AG04450 (cell line): ENCODE data around the gene ZNHIT1. TPM values are rescaled to one million over a fixed set of nuclear protein-coding genes. Genes with fewer than 3 reads are reported as not detected.

Experiments
- CTCF ChIA-PET: fragments of 300-600, 350-600 bp; formaldehyde crosslinking; extraction: SDS; loops from one replicate; lab custom pipeline; 2022; ENCODE audit warnings: antibody characterized with exemption, inconsistent platforms; lab: Charles Lee
- POLR2A ChIA-PET: fragments of 350-600 bp; formaldehyde crosslinking; extraction: SDS; loops from one replicate; lab custom pipeline; 2021; ENCODE audit warnings: antibody characterized with exemption, inconsistent platforms; lab: Yijun Ruan, JAX
- DNase-seq: peaks from one replicate; pipeline ENCODE4 v3.0.0-alpha.2; 2011; ENCODE audit warnings: low read depth, low spot score
- H3K27ac ChIP-seq: one replicate; pipeline ENCODE4 v1.5.1; 2012; ENCODE audit warnings: low read depth, low read length, control low read depth
- H3K27me3 ChIP-seq: one replicate; pipeline ENCODE4 v1.6.0; 2012; ENCODE audit warnings: low read length; ENCODE audit not compliant: control insufficient read depth, insufficient read depth
- H3K4me3 ChIP-seq: 2 replicates; pipeline ENCODE4 v1.5.1; 2011; ENCODE audit warnings: mild to moderate bottlenecking, low read depth, low read length, control low read depth
- H3K9me3 ChIP-seq: 2 replicates; pipeline ENCODE4 v1.5.1; 2012; ENCODE audit warnings: low read length; ENCODE audit not compliant: control insufficient read depth, insufficient read depth
- CTCF ChIP-seq: IDR thresholded peaks from 2 replicates; pipeline ENCODE4 v1.5.1; 2011; ENCODE audit warnings: low read depth, low read length, control low read depth, inconsistent platforms
- polyA plus RNA-seq: library from polyadenylated mRNA; depleted of rRNA; stranded (reverse); fragments of >200 nt; gene quantifications from 2 replicates; pipeline ENCODE4 v1.2.3, GENCODE V29; 2011

The ZNHIT1 gene
- polyA plus RNA-seq, 1 experiment = 36.0 TPM

GRCh38 chr7:101237206-101238067, 19.5 kb downstream of the ZNHIT1 start, which contains the start of gene CLDN15:
CLDN15 (minus strand) TSS chr7:101237802; CDS start chr7:101237581, 221 bp downstream.
- H3K27me3 ChIP-seq = no peaks in the 10 kb centered on the region
- H3K27ac ChIP-seq = peak within 1 kb of the TSS; percentile 31
- H3K9me3 ChIP-seq = no peaks in the 10 kb centered on the region
- no peak for DNase-seq
- CTCF ChIA-PET = interaction anchor here (1.1 kb wide), 1 partner anchor 93 kb away, joined by 3 read pairs; no protein-coding TSS in a partner anchor
- POLR2A ChIA-PET = no interaction called here
- H3K4me3 ChIP-seq = no peak within 1 kb of the TSS
- no peak for TF ChIP-seq CTCF

GRCh38 chr7:101238226-101239182, 20.5 kb downstream of the ZNHIT1 start:
- ChIA-PET POLR2A (interaction anchor here (0.6 kb wide), 1 partner anchor 112 kb away, joined by 3 read pairs; no protein-coding TSS in a partner anchor), CTCF (no interaction called here)

GRCh38 chr7:101239191-101239950, 21.4 kb downstream of the ZNHIT1 start:
- no peaks in the 10 kb centered on the region for H3K27me3 ChIP-seq
- ChIA-PET POLR2A (no interaction called here), CTCF (interaction anchor here (0.7 kb wide), 1 partner anchor 14 kb away, joined by 3 read pairs; no protein-coding TSS in a partner anchor)
- TF ChIP-seq CTCF = no peak
- H3K9me3 ChIP-seq = no peaks in the 10 kb centered on the region; the same call in 1 of the 2 replicates
- H3K4me3 ChIP-seq = no peak overlapping the region
- H3K27ac ChIP-seq = no peak overlapping the region
- DNase-seq = no peak

More at GRCh38 chr7:101238226-101239182, 20.5 kb downstream of the ZNHIT1 start:
- H3K9me3 ChIP-seq = no peaks in the 10 kb centered on the region
- H3K27me3 ChIP-seq = no peaks in the 10 kb centered on the region
- H3K27ac ChIP-seq = no peak overlapping the region
- no peak for TF ChIP-seq CTCF
- no peak for DNase-seq
- no peak overlapping the region for H3K4me3 ChIP-seq

GRCh38 chr7:101239951-101240220, 21.9 kb downstream of the ZNHIT1 start:
- ChIA-PET POLR2A (no interaction called here), CTCF (interaction anchor here (0.7 kb wide), 1 partner anchor 14 kb away, joined by 3 read pairs; no protein-coding TSS in a partner anchor)
- Histone ChIP-seq H3K27ac (no peak overlapping the region), H3K27me3 (no peaks in the 10 kb centered on the region), H3K9me3 (no peaks in the 10 kb centered on the region; the same call in 1 of the 2 replicates), H3K4me3 (no peak overlapping the region)
- no peak for TF ChIP-seq CTCF
- no peak for DNase-seq
